Left colon (tissue), 2 donors: ENCODE data around the gene LZTS2. TPM values are rescaled to one million over a fixed set of nuclear protein-coding genes. Genes with fewer than 3 reads are reported as not detected.

Source experiments
- ATAC-seq: fragments of 200-7000 bp; cut with Tn5 transposase; one replicate; pipeline ENCODE4 v1.9.1; 2020; ENCODE audit warnings: mild to moderate bottlenecking, moderate library complexity
- DNase-seq, 2 donors: peaks; one replicate each; pipeline ENCODE4 v3.0.0-alpha.2; 2020
- intact Hi-C, 2 donors: fragments of 100-400 bp; cut with DNase I in 1 of 2; cut with micrococcal nuclease in 1 of 2; formaldehyde crosslinking; loops; one replicate each; pipeline versions ENCODE4 v1.11.2 to v1.14.0; 2022; cut with DNase I, micrococcal nuclease
- total RNA-seq, 2 donors: library from RNA; stranded (reverse); fragmentation: NEBNext Ultra II Directional; extraction: Animal tissue kit (Norgen Biotek cat#: 25700); gene quantifications; one replicate each; pipeline ENCODE4 v1.2.1, GENCODE V29; 2021
- donor health status: DM: no; HTN: no; CAD: no.
- donor health status: DM: yes; HTN: yes; CAD: no.

Gene LZTS2
- total RNA-seq, 2 donors from 2014 or later, result 28.7 to 33.9 TPM

- DNase-seq (peak; percentile 80), ATAC-seq (peak; percentile 58)
- intact Hi-C loops, result no loop called here
Measured at GRCh38 chr10:101041252-101041761, 41.7 kb downstream of the LZTS2 start.

DNA sequence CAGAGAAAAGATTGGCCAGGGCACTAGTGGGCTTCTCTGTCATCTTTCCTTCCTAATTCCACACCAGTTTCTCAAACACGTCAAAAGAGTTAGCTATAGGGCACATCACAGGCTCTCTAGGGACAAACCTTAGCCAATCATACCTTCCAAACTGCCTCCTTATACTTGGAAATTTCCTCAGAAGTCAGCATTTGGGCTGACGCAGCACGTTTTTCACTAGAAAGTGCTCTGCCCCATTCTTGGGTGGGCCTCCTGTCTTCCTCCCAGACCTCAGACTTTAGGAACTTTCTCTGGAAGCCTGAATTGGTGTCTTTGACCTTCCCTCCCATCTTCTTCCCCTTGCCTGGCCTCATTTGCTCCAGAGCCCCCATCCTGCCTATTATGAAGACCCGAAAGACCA, 42.5 kb downstream of the LZTS2 start:
- DNase-seq, result no peak
- intact Hi-C loops, result no loop called here
- ATAC-seq, result no peak

DNA sequence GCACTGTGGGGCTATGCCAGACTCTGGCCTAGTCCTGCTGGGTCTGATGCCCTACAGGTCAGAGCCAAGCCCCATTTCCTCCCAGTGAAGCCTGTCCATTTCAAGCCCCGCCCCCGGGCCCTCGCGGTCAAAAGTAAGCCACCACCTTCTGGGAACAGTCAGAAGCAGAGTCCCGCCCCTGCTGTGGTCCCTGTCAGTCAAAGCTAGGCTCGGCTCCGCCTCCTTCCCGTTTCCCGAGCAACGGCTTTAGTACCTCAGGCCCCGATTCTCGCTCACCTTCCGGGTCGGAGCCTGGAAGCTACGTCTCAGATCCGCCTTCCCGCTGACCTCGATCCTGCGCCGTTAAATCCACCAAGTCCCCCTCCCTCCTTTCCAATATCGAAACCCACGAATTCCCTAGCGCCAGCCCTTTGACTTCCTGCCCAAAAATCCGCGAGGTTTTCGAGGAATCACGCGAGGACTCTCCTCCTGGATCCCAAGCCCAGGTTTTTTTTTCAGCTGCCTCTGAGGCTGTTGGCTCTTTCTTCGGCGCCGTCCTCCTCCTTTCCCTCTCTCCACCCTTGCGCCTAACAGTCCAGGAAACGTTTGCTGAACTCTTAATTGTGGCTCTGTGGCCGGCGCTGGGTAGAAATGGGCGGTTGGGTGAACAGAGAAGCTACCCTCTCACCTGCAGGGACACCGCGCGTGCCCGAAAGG, 43.2 kb downstream of the LZTS2 start:
- intact Hi-C loops, result no loop called here

DNA sequence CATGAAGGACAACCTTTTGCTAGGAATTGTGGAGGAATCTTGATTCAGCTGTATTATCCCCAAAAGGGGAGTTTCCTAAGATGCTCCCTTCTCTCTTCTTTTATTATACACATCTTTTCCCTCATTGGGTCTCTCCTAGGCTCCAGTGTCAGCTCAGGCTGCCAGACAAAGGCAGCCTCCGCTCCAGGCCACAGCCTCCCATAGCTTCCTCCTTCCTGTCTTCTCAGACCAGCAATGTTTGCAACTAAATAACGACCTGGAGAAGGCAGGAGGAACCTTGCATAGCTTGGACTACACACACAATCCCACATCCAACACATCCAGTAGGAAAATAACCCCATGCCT, 43.7 kb downstream of the LZTS2 start:
- DNase-seq (no peak), ATAC-seq (peak; percentile 22)
- intact Hi-C loops, result no loop called here

More for the DNA sequence above, 43.2 kb downstream of the LZTS2 start:
- DNase-seq (peak; percentile 99 to 100), ATAC-seq (peak; percentile 91)

- no peak for DNase-seq
- intact Hi-C loops, result no loop called here
- no peak for ATAC-seq
Measured at GRCh38 chr10:101044117-101044516, 44.5 kb downstream of the LZTS2 start.

- DNase-seq (no peak), ATAC-seq (no peak)
- intact Hi-C loops, result no loop called here
Measured at GRCh38 chr10:101046332-101047238, 47.0 kb downstream of the LZTS2 start.

- intact Hi-C loops, result no loop called here
- DNase-seq (no peak), ATAC-seq (no peak)
Measured at GRCh38 chr10:101047268-101047667, 47.7 kb downstream of the LZTS2 start.

DNA sequence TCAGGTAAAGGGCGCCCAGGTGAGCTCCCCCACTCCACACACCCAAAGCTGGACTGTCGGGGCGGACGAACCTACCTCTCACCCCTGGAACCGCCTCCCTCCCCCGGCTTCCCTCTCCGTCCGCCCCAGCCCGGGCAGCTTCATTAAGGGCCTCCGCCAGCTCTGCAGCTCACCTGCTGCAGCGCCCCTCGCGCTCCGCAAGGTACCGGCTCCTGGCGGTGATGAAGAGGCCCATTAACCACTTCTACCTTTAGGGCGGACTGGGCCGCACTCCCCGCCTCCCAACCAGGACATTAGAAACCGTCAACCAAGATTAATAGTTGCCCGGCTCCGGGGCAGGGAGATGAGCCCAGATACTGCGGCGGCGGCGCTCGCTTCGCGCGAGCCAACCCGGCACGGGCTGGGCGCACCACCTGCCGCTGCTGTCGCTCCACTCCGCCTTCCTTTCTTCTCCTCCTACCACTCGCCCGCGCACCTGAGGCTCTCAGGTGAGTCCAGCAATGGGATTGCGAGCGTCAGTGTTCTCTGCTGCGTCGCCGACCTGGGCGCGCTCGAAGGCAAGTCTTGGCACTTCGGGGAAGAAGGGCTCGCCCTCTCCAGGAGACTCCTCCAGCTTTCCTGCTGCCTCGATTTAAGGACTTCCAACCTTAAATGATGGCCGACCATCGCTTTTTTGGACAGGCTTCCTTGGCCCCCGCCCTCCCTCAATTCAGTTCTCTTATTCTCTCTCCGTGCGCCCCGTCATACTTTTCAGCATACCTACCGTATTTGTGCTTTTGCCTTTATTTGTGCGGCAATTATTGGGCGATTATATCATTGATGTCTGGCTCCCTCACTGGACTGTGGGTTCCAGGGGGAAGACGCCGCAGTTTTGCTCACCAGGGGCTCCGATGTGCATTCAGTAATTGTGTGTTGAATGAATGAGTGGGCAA, 48.6 kb downstream of the LZTS2 start:
- peak in 1 of 2 donors; percentile 35 for DNase-seq
- ATAC-seq, result peak; percentile 65
- intact Hi-C loops, result no loop called here

DNA sequence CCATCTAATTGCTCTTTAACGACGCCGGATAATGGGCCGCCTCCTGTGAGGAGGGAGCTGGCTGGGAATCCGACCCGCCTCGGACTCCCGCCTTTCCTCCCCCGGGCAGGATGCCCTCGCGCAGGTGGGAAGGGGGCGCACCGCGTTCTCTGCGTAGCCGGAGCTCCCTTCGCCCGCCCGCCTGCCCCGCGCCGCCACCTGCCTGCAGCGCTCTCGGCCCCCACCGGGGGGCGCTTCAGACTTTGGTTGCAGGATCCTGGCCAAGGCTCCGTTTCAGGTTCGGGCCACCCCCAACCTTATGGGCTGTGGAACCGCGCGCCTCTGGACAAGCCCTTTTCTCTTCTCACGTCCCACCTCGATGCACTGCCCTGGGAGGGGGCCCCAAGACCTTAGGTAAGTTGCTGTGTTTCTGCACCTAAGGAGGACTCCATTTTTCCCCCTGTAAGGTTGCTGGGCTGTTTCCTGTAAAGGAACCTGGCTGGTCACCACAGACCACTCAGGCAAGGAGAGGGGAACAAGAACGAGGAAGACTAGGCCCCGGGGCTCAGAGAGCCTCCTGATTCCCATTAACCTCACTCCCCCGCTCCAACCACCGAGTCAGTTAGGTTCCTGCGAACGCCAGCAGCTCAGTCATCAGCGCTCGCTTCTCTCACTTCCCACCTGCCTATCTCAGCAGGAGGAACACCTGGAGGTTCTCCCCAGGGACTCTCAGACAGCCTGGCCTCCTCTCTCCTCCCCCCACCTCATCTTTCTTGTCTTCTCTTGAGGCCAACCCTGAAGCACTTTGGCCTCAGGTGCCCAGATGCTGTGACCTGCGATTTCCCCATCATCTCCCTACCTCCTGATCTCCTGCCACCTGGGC, 50.8 kb downstream of the LZTS2 start:
- DNase-seq (peak in 1 of 2 donors; percentile 81), ATAC-seq (peak; percentile 77)
- intact Hi-C loops, result no loop called here

GRCh38 chr10:101052285-101052684, 52.7 kb downstream of the LZTS2 start:
- no peak for DNase-seq
- no peak for ATAC-seq
- intact Hi-C loops, result no loop called here

DNA sequence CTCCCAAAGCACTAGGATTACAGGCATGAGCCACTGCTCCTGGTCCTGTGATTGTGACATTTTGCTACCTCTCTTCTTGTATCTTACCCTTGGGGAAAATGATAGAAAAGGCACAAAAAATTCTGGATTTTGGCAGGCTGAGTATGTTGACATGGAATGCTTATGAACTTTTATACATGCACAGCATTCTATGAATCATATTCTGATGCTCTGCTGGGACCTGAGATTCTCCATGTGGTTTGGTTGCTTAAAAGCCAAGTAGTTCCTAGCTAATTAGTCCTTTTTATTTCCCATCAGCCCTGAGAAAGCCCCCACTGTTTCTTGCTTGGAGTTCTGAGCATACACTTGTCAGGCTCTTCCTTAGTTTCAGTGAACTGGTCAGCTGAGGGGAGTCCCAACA, 53.9 kb downstream of the LZTS2 start:
- intact Hi-C loops, result no loop called here
- ATAC-seq (no peak), DNase-seq (no peak)

GRCh38 chr10:101054351-101054750, 54.7 kb downstream of the LZTS2 start:
- DNase-seq (no peak), ATAC-seq (no peak)
- intact Hi-C loops, result no loop called here

DNA sequence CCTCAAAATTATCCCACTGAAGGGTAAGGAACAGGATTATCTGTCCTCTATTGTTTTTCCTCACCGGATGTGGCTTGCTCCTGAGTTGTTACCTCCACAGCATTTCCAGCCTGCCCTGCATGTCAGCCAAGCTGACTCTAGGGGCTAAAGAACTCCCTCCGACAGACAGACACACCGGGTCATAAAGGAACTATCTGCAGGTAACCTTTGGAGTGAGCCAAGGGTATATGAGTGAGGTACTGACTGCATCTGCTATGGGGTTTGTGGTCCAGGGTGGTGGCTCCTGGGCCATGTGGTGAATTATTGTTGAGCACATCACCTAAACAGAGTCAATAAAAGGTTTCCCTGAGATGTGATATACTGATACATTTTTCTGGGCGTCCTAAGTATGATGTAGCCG, 55.3 kb downstream of the LZTS2 start:
- DNase-seq (no peak), ATAC-seq (no peak)
- intact Hi-C loops, result no loop called here

GRCh38 chr10:101055411-101055810, 55.8 kb downstream of the LZTS2 start:
- DNase-seq (no peak), ATAC-seq (no peak)
- intact Hi-C loops, result no loop called here

DNA sequence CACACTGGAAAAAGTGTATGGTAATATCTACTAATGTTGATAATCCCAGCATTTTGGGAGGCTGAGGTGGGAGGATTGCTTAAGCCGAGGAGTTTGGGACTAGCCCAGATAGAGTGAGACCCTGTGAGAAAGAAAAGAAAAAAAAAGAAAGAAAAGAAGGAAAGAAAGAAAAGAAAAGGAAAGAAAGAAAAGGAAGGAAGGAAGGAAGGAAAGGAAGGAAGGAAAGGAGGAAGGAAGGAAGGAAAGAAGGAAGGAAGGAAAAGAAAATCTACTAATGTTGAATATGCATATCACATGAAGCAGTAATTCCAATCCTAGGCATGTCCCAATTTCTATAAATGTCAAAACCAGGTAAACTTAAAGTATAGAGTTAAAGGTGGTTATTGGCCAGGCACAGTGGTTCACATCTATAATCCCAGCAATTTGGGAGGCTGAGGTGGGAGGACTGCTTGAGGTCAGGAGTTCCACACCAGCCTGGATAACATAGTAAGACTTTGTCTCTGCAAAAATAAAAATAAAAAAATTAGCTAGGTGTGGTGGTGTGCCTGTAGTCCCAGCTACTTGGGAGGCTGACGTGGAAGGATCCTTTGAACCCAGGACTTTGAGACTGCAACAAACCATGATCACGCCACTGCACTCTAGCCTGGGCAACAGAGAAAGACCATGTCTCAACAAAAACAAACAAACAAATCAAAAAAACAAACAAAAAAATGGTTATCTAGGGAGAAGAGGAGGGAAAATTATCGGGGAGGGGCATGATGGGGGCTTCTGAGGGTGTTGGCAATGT, 57.0 kb downstream of the LZTS2 start:
- DNase-seq, result no peak
- intact Hi-C loops, result no loop called here
- no peak for ATAC-seq
